GM18526 (cell line): Measurements from ENCODE around the gene TSPAN17.

Source experiments
- POLR2A ChIP-seq: IDR thresholded peaks from 3 replicates; pipeline ENCODE4 v1.6.1; 2011; ENCODE audit not compliant: insufficient read length; ENCODE audit errors: extremely low read depth

The TSPAN17 gene

DNA sequence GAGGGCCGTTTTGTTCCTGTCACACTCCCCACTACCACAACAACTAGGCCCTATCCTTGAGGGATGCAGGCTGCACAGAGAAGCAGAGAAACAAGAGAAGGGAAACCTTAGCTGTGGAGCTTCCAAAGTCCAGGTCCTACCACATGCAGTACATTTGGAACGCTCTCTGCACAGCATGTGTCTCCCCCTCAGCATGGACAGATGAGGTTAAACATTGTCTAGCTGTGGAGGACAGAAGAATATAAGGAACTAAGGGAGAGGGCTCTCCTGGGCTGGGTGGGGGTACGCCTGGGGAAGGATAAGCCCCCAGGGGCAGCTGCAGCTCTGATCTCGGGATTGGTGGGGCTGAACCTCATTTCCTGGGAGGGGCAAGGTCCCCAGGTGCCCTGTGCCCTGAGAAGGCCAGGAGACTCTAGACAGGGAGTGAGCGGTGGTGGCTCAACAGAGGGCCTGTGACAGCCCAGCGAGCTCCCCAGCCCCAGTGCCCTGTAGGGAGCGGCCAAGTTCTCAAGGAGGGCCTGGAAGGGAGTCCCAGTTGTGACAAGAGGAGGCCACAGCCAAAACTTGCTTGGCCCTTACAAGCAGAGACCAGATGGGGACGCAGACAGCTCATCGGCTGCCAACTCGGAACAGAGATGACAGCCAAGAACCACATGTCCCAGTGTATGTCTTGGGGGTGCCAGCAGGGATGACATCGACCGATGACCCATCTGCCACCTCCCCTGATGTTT lies 30.1 kb downstream of the TSPAN17 start:
- no peak for TF ChIP-seq POLR2A

GRCh38 chr5:176678584-176678983 lies 31.3 kb downstream of the TSPAN17 start:
- no peak for TF ChIP-seq POLR2A

DNA sequence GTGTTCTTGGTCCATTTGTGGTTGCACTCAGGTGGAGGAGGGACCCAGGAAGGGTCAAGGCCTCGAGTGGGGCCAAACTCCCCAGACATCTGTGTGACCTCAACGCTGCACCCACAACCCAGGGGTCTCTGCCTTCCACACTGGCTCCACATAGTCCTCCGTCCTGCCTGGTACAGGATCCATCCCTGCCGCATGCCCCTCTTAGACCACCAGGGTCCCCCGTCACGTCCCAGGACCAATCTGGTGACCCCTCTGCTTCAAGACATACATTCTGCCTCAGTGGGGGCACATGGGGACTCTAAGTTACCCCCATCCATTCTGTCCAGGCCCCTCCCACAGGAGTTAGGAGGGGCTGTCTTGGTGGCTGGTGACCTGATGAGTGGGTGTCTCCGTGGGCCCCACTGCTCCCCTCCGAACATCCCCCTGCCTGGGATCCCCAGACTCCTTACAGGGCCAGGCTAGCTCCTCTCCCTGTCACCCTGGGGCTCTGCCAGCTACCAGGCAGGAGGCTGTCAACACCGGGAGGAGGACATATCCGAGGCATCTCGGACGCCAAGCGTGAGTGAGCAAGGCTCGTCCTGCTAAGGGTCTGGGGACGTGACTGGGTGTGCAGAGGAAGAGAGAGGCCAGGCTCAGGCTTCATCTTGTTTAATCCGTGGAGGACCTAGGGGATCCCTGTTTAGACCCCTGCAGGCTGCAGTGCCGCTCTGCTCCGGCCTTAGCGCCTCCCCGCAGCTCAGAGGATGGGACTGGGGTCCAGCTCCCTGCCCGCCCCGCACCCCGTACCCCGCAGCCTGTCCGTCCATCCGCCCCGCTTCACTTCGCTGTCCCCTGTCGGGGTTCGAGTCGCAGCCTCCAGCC lies 32.3 kb downstream of the TSPAN17 start:
- TF ChIP-seq POLR2A, result no peak

- no peak for TF ChIP-seq POLR2A
Measured at GRCh38 chr5:176680226-176680563, 32.9 kb downstream of the TSPAN17 start.

GRCh38 chr5:176682016-176682531 lies 34.8 kb downstream of the TSPAN17 start:
- no peak for TF ChIP-seq POLR2A

DNA sequence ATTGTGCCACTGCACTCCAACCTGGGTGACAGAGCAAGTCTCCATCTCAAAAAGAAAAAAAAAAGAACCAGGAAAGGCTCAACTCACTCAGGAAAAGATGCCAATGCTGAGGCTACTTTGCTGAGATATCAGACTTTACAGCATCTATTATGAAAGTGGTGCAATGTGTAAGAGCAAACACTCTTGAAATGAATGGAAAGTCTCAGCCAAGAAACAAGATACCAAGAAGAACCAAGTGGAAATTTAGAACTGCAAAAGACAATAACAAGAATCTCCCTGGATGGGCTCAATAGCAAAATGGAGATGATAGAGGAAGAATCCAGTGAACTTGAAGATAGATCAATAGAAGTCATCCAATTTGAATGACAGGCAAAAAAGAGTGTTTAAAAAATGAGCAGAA lies 37.7 kb downstream of the TSPAN17 start:
- no peak for TF ChIP-seq POLR2A

DNA sequence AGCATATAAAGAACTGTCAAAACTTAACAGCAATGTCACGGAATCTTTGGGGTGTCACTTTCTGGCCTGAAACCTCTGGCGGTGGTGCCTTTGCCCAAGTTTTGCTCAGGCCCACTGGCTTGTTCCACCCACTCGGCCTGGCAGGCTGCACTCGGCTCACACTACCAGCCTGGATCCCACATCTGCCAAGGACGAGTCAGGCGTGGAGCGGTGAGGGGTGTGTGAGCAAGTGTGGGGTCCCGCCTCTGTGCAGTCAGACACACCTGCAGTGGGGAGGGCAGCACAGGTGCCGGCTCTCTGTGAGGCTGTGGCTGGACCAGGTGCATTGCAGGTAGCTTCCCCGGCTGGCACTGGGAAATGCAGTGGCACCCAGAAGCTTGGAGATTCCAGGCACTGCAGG lies 40.0 kb downstream of the TSPAN17 start:
- TF ChIP-seq POLR2A, result no peak

DNA sequence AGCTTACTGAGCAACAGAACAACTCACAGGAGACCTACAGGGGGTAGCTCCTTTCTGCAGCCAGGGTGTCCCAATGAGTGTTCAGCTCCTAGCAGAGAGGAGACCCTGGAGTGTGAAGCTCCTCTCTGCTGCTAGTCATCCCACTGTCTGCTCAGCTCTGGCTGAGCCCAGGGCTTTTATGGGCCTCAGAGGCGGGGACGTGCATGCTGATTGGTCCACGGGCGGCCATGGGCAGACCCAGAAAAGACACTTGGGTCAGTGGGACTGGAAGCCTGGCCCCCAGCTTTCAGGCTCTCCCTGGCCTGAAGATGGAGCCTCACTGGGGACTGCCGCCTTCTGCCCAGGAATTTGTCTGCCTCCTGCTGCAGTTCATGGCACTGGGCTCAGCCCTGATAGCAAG lies 40.6 kb downstream of the TSPAN17 start:
- TF ChIP-seq POLR2A, result no peak

DNA sequence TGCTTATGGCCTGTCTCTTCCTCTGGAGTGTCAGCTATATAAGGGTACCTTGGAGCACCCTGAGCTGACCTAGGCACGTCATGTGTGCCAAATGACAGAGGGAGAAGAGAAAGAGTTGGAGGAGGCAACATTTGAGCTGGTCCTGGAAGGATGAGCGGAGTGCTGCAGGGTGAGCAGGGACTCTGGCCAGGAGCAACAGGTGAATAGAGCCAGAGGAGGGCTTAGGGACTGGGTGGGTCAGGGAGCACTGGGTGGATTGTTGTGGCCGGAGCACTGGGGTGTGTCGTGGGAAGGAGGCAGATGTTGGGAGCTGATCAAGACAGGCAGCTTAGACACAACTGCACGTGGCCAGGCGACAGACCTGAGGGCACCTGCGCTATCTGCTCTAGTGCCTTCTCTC lies 43.6 kb downstream of the TSPAN17 start:
- no peak for TF ChIP-seq POLR2A

DNA sequence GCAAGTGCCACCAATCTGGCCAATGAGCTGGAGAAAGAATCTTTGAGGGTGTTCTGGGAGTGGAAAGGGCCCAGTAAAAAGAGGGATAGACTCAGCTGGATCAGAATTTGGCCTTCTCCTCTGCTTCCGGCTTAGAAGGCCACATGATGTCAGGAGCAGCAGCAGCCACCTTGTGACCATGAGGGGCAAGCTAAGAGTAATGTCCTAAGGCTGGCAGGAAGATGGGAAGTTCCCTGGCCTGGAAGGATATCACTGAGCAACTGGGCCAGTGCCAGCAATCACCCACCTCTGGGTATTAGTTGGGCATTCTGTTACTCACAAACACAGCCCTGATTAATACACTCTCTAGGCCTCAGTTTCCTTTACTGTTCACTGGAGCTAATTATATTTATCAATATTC lies 44.2 kb downstream of the TSPAN17 start:
- no peak for TF ChIP-seq POLR2A

GRCh38 chr5:176692326-176692725 lies 45.0 kb downstream of the TSPAN17 start:
- TF ChIP-seq POLR2A, result no peak

- no peak for TF ChIP-seq POLR2A
Measured at GRCh38 chr5:176692839-176693476, 45.7 kb downstream of the TSPAN17 start.

- no peak for TF ChIP-seq POLR2A
Measured at GRCh38 chr5:176693477-176693851, 46.2 kb downstream of the TSPAN17 start.

DNA sequence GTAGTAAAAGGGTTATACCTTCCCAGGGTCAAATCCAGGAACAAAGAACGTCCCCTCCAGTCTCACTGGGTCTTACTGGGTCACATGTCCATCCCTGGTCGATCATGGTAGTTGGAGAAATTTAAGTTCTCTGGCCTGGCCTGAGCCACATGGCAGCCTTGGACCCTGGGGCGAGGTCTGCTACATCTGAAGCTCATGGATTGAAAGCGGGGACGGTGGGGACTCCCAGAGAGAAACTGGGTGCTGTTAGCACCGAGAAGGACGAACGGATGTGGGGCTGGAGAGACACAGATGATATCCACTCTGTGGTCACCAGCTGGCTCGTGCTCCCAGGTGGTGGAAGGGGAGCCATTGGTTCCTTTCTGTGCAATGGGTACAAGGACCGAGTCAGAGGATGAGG lies 46.9 kb downstream of the TSPAN17 start:
- no peak for TF ChIP-seq POLR2A

GRCh38 chr5:176694631-176695030 lies 47.3 kb downstream of the TSPAN17 start:
- TF ChIP-seq POLR2A, result no peak

GRCh38 chr5:176695073-176695472 lies 47.8 kb downstream of the TSPAN17 start:
- no peak for TF ChIP-seq POLR2A
